NCI-H82 (cell line): Measurements from ENCODE around the gene CADPS.

Experiments
- DNase-seq: peaks from one replicate; lab custom pipeline; 2025; lab: John Stamatoyannopoulos, UW

CADPS gene

DNA sequence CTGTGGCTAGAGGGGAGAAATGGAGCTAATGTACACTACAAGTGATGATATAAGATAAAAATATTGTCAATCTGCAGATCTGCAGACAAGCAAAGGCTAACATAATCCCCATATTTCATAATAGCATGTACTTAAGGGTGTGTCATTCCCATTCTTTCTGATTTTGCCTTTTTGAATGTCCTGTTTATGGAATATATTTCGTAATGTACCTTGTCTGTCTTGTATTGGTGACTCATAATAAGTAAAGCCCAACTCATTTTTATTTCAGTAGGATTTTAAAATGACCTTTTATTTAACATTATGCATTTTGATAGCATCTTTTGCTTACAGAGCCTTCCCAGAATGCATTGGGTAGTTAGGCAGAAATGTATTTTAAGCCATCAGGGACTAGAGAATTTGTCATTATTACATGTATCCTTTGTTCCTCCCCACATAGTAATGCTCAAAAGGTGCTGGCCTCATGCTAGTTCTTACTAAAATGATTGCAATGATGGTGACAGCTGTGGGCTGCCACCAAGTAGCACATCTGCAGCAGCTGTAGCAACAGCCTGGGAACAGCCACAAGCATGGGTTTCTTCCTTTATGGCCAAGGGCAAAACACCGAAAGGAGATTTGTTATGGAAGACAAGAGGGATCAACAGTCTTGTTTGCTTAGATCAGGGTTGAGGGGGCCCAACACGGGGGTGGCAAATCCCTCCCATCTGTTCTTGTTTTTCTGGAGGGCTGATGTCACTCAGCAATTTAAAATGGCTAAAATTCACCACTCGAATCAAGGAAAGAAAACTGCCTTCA is 188.5 kb downstream of the CADPS start:
- DNase-seq = peak; percentile 97

GRCh38 chr3:62682826-62683225 is 192.4 kb downstream of the CADPS start:
- no peak for DNase-seq

- no peak for DNase-seq
These were observed 195.2 kb downstream of the CADPS start for GRCh38 chr3:62679988-62680387.

DNA sequence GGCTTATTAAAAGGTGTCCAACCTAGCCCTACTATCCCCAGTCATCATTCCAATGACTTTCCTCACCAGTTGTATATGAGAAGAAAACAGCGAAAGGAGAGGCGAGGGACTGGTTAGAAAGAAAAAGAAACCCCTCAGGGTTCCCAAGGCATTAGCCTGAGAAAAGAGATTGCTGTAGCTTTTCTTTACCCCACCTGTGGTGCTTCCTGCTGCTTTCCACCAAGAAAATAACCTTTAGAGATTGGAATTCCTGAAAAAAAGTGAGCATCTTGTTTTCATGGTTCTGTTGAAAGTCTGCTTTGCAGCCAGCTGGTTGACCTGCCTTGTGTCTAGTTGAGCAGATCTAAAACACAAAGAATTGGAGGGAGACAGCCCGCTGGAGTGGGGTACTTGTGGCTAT is 196.4 kb downstream of the CADPS start:
- no peak for DNase-seq

- DNase-seq = peak; percentile 57
These were observed 197.3 kb downstream of the CADPS start for GRCh38 chr3:62677926-62678325.

GRCh38 chr3:62676689-62677271 is 198.4 kb downstream of the CADPS start:
- DNase-seq = peak; percentile 42

GRCh38 chr3:62675492-62675891 is 199.7 kb downstream of the CADPS start:
- peak; percentile 85 for DNase-seq

DNA sequence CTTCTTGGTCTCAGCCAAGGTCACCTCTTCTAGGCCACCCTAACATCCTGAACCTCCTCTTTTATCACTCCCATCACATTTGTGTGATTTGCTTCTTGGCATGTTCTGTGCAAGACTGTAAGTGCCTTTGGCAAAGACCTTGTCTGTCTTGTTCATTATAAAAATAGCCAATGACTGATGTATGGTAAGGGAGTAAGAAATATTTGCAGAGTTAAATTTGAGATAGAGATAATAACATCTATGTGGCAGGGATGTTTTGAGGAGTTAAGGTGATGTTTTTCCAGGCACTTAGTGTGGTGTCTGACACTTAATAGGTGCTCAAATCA is 202.3 kb downstream of the CADPS start:
- DNase-seq = no peak

GRCh38 chr3:62672270-62672987 is 202.8 kb downstream of the CADPS start:
- peak; percentile 73 for DNase-seq

GRCh38 chr3:62670351-62670750 is 204.9 kb downstream of the CADPS start:
- DNase-seq = no peak

- peak; percentile 44 for DNase-seq
These were observed 206.1 kb downstream of the CADPS start for GRCh38 chr3:62669161-62669560.

DNA sequence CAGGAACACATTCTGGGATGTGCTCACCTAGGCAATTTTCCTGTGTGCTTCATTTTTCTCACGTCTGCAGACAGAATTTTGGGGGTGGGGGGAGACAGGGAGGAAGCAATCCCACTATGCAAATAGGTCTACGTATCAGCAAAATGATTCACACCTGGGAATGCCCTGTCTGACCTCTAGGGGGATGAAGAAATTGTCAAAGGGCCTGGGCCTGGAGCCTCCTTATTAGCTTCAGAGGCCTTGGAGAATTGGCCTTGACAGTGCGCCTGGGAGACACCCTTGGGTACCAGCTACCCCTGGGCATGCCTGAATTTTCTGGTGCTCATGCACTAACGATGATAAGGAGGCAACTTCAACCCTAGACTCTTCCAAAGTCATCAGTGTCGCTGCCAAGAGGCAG is 207.5 kb downstream of the CADPS start:
- DNase-seq = peak; percentile 53

DNA sequence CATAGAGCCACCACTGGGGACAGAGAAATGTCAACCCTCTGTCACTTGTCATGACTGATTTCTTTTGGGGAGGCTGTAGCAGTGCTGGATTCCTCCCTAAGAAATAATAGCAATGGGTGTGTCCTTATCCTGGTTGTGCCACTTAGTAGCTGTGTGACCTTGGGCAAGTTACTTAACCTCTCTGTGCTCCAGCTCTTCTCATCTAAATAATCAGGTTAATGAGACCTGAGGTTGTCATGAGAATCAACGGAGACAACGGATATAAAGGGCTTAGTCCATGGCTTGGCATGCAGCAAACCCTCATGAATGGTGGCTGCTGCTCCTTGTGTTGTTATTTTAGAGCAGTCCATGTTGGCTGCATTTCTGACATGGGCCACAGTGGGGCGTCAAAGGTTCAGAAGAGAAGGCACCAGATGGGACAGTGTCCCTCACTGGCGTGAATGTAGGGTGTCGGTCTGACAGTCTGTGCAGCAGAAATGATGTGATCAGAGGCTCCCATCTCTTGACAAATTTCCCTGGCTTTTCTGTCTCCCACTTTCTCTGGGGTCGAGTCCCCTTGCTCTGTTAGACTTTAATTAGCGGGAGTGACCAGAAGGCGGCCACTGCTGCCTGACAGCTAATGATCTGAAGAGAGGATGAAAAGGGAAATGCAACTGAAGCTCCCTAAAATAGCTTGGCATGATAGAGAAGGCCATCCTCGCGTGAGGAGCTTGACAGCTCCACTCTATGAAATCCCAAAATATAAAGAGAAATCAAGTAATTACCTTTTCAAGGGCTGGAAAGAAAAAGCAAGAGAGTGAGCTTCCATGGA is 209.4 kb downstream of the CADPS start:
- DNase-seq = peak; percentile 94

- DNase-seq = peak; percentile 70
These were observed 212.5 kb downstream of the CADPS start for GRCh38 chr3:62662677-62663076.

- peak; percentile 16 for DNase-seq
These were observed 215.6 kb downstream of the CADPS start for GRCh38 chr3:62659660-62660059.

GRCh38 chr3:62655691-62656063 is 219.5 kb downstream of the CADPS start:
- no peak for DNase-seq

DNA sequence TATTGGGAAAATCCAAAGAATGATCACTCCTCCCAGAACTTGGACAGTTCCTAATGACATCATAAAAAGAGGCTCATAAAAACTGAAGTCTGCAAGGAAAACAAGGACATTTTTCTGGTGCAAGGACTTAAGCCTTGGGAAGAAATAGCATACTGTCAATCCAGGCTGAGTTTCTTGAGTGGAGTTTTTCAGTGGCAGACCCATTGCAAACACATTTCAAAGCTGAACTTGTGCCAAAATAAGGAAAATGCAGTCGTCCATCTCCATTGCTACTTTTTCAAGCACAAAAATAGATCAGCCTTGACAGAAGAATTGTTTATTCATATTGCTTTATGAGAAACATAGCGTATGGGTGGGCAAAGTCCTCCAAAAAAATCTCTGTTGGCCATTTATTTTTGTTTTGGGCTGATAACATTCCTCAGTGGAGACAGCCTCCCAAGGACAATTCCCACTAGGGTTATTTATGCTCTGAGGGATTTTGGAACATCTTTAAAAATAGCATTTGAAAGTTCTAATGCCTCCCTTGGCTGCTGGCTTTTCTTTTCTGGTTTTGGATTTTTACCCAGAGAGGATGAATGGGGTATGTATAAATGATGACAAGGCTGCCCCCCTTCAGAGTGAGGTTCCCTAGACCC is 220.0 kb downstream of the CADPS start:
- no peak for DNase-seq

DNA sequence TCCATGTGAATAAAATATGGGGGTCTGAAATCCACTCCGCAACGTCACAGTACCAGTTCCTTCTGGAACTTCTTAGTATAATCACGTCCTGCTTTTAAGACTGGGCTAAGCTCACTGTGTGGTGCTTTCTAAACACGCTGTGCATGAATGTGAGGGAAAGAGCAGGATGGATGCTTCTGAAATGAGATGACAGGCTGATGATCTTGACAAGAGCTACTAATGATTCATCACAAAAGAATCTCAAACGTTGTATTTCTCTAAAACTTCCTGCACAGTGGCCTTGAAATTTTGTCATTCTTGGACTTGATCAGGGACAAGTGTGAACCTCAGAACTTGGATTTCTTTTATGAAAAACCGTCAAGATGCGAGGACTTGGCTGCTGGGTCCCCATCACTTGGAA is 221.4 kb downstream of the CADPS start:
- no peak for DNase-seq

- no peak for DNase-seq
These were observed 227.5 kb downstream of the CADPS start for GRCh38 chr3:62647711-62648110.

GRCh38 chr3:62644493-62644892 is 230.7 kb downstream of the CADPS start:
- no peak for DNase-seq

GRCh38 chr3:62638316-62638715 is 236.9 kb downstream of the CADPS start:
- no peak for DNase-seq

- no peak for DNase-seq
These were observed 238.9 kb downstream of the CADPS start for GRCh38 chr3:62636235-62636826.
